NCI-H146 treated with DMSO at 0.1 percent for 48 hours (cell line): ENCODE results near the gene MYORG.

Experiments used
- DNase-seq: peaks from one replicate; lab custom pipeline; 2025; ENCODE audit not compliant: unreplicated experiment; lab: John Stamatoyannopoulos, UW

Gene MYORG

GRCh38 chr9:34385561-34386230 is 9.0 kb upstream of the MYORG start:
- no peak for DNase-seq

- no peak for DNase-seq
Measured at GRCh38 chr9:34384368-34385165, 7.9 kb upstream of the MYORG start.

GRCh38 chr9:34383904-34384303 is 7.2 kb upstream of the MYORG start:
- DNase-seq: no peak

DNA sequence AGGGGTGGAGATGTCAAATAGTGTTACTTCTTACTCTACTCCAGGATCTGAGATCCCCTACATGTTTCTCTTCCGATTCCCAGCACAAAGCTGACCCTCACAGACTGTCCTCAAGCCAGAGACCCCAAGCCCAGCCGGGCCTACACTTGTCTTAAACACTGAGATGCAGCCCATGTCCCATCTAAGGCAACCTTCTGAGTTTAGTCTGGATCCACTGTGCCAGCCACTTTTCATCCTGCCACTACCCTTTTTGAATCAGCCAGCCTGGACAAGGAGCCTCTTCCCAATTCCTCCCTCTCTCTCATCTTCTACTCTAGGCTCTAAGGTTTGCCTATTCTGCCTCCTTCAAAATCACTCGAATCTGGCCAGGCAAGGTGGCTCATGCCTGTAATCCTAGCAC is 6.2 kb upstream of the MYORG start:
- DNase-seq: no peak

DNA sequence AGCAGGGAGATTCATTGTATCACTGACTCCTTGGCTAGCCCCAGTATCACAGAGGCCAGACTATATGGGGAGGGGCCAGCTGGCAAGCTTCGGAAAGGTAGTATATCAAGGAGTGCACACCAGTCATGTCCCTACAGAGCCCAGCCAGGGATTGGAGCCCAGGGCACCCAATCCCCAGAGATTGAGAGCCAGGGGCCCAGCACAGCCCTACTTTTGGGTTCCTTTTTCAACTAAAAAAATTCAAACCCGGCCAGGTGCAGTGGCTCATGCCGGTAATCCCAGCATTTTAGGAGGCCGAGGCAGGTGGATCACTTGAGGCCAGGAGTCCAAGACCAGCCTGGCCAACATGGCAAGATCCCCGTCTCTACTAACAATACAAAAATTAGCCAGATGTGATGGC is 5.4 kb upstream of the MYORG start:
- DNase-seq: no peak

- peak; percentile 36 for DNase-seq
Measured at GRCh38 chr9:34381323-34381722, 4.6 kb upstream of the MYORG start.

- DNase-seq: peak; percentile 81
Measured at GRCh38 chr9:34380511-34381315, 4.0 kb upstream of the MYORG start.

DNA sequence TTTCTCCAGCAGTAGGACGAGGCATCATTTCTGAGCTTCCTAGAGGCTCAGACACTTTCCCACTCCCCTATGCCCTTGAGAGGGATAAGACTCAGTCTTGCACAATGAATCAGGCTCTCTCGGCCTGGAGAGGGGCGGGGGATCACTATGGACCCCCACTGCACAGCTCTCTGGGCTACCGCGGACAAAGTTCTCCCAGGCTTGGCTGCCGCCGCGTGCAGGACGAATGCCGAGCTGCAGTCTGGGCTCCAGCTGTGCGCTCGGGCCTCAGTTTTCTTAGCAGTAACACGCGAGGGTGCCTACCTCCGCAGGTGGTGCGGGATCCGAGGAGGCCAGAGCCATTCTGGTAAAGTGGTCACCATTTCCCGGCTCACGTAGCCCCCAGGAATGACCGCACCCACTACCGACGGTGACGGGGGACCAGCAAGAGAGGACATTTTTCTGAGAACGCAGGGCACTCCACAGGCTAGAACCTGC is 3.4 kb upstream of the MYORG start:
- DNase-seq: no peak

DNA sequence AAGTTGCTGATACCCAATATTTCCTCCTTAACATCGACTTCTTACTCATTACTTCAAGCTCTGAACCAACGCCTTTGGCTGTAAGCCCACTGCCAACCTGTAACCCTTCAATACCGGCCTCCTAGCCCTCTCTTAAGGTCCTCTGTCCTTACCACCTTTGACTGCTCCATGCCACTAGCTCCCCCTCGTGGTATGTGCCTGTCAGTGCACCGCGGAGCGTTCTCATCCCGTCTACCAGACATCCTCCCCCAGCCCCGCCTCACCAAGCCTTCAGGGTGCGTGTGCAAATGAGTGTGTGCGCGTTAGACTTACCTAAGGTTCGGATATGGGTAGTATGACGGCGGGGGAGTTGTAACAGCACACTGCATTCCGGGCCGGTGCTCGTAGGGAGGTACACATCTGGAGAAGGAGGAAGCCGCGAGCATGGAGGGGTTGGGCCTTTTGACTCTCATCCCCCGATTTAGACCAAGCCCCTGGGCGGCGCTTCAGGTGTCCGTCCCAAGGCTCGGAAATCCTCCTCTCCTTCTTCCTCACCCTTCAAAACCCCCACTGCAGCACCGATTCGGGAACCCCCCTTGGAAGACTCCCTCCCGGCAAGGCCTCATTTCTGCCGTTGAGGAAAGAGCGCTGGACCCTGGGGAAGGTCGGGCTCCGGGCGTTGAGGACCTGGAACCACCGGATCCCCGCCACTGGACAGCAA is 2.8 kb upstream of the MYORG start:
- DNase-seq: peak; percentile 84

- no peak for DNase-seq
Measured at GRCh38 chr9:34378376-34379060, 1.8 kb upstream of the MYORG start.

GRCh38 chr9:34377404-34377746 is 677 bp upstream of the MYORG start:
- DNase-seq: no peak

GRCh38 chr9:34375901-34376595 is 650 bp downstream of the MYORG start:
- DNase-seq: peak; percentile 50

DNA sequence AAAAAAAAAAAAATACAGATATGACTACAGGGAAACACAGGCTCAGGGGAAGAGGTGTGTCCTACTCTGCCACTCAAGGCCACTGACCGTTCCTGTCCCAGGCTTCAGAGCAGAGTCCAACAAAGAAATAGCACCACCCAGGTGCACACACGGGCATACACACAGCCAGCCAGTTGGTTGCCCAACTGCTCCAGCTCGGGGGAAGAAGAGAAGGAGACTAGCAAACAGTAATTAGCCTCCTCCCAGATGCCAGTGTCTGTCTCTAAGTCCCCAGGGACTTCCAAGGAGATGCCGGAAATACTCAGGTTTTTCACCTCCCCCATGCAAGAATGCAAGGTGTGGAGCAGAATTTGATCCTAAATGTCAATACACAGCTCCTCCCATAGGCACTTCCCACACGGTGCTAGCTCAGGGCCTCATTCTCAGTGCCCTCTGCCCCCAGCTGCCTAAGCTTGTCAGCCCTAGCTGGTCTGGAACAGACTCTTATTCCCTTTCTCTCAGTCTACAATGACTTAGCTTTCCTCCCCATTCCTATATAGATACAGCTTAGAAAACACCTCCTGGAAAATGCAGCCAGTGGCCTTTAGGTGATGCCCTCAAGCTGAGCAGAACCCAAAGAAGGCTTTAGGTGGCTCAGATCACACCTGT is 1.7 kb downstream of the MYORG start:
- no peak for DNase-seq

GRCh38 chr9:34374339-34374738 is 2.4 kb downstream of the MYORG start:
- DNase-seq: no peak

DNA sequence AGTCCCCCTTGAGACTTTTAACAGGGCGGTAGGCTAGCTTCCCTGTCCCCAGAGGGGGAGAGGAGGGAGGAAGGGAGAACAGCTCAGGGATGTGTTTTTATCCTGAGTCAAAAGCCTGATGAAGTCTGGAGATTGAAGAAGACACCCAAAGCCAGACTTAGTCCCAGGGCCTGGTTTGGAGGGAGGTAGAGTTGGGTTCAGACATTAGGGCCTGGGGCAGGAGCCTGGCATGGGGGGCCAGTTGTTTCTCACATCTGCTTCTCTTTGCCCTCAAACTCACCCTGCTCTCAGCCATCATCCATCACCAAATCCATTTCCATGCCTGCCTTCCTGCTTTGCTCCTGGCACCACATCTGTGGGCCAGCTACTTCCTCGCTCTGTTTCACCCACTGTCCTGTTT is 2.9 kb downstream of the MYORG start:
- DNase-seq: no peak

- no peak for DNase-seq
Measured at GRCh38 chr9:34372467-34373011, 4.2 kb downstream of the MYORG start.

DNA sequence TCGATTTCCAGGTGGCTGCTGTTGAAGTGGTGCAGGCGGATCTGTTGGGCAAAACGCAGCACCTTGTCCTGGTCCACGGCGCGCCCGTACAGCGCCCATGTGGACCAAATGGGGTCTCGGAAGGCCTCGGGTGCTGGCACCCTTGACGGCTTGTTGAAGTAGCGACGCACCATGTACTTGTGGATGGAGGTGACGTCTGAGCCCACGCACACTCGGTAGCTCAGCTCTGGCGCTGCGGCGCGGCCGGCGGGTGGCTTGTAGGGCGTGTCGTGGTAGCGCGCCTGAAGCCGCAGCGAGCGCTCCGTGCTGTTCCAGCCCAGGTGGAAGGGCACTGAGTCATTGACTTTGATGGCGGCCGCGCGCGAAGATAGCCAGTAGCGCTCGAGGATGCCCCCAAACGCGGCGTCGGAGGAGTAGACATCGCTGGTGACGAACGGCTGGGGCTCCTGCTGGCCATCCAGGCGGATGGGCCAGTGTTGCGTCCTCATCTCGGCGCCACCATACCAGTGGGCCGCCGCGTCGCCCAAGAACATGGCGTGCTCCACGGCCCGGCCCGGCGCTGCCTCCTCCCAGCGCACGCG is 4.7 kb downstream of the MYORG start:
- no peak for DNase-seq

DNA sequence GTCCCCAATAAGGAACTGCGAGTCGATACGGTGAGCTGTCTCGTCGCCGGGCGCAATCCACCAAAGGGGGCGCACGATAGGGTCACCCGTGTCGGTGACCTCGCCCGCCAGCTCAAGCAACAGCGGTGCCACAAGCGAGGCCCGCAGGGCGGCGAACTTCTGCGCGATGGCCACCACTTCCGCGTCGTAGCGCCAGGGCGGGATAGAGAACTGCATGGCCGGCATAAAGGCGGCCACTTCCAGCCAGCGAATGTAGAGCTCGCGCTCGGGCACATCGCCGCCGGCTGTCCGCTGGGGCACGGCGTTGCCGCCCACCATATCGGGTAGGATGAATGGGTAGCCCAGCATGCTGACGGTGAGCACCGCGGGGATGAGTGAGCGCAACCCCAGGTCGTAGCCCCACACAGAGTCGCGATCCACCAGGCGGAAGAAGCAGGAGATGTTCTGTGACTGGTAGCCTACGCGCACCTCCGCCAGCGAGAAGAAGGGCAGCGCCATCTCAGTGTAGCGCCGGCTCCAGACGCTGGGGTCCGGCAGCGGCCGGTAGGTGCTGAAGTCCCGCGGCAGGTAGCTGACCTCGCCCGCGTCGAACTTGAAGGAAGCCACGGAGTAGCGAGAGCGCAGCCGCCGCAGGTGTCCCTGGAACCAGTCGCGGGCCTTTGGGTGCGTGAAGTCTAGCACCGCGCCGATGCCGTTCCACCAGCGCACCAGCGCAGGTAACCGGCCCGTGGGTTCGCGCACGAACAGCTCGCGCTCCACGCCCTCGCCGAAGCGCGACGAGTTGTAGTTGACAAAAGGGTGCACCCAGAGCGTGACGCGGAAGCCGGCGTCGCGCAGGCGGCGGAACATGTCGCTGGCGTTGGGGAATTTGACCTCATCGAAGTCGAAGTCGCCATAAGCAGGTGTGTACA is 5.5 kb downstream of the MYORG start:
- no peak for DNase-seq
